Right cardiac atrium (tissue), 5 donors: ENCODE results near the gene ZNF224. TPM values are rescaled to one million over a fixed set of nuclear protein-coding genes. Genes with fewer than 3 reads are reported as not detected.

ENCODE experiments used
- ATAC-seq, 2 donors: fragments of 200-7000 bp; cut with Tn5 transposase; one replicate each; pipeline versions ENCODE4 v1.8.0 to v1.9.1; 2020; ENCODE audit warnings: moderate library complexity in 2 of 2, mild to moderate bottlenecking in 1 of 2
- DNase-seq, 3 donors: peaks; one replicate each; pipeline ENCODE4 v3.0.0-alpha.2; 2020
- H3K27ac ChIP-seq: one replicate; pipeline ENCODE4 v1.5.1; 2013; ENCODE audit warnings: mild to moderate bottlenecking, low read length, control low read depth, moderate library complexity
- H3K27me3 ChIP-seq: one replicate; pipeline ENCODE4 v1.6.1; 2013; ENCODE audit not compliant: control insufficient read depth, insufficient read depth
- H3K4me1 ChIP-seq: one replicate; pipeline ENCODE4 v1.6.1; 2013; ENCODE audit warnings: low read length; ENCODE audit not compliant: control insufficient read depth, insufficient read depth
- H3K4me3 ChIP-seq: one replicate; pipeline ENCODE4 v1.5.1; 2013; ENCODE audit warnings: low read length, control low read depth
- H3K9me3 ChIP-seq: one replicate; pipeline ENCODE4 v1.6.1; 2013; ENCODE audit warnings: low read length; ENCODE audit not compliant: control insufficient read depth
- WGBS: extraction: QIAGEN DNeasy Blood & Tissue Kit; methylation state at CpG from one replicate; pipeline ENCODE4 v1.1.7; 2013; 5-methylcytosine and 5-hydroxymethylcytosine counted together
- intact Hi-C, 4 donors: fragments of 100-400 bp; cut with DNase I; formaldehyde crosslinking; loops; one replicate each; pipeline versions ENCODE4 v1.11.0 to v1.14.0; 2022 to 2023
- polyA plus RNA-seq: library from polyadenylated mRNA; stranded (reverse); fragments of 200-250 nt; gene quantifications from one replicate; pipeline ENCODE4 v1.2.3, GENCODE V29; 2013
- total RNA-seq, 4 donors: library from RNA; stranded (reverse); fragmentation: NEBNext Ultra II Directional; extraction: Animal tissue kit (Norgen Biotek cat#: 25700); gene quantifications; one replicate each; pipeline ENCODE4 v1.2.1, GENCODE V29; 2021
- donor health status: healthy with polysubstance abuse.
- donor health status: DM: no; HTN: yes; CAD: no.
- donor health status: DM: no; HTN: no; CAD: no.
- donor health status: DM: no; HTN: yes; CAD: no; lungs with severe emphysema.
- donor health status: DM: yes; HTN: yes; CAD: no.

ZNF224 gene
- total and polyA plus RNA-seq, 5 donors = 10.1 to 17.0 (median 15.8) TPM

GRCh38 chr19:44131955-44132354 is 37.8 kb downstream of the ZNF224 start:
- Histone ChIP-seq H3K27me3 (no peaks in the 10 kb centered on the region), H3K4me1 (no peaks in the 10 kb centered on the region), H3K27ac (no peak overlapping the region), H3K9me3 (peaks cover 5% of the 10 kb centered on the region), H3K4me3 (no peak overlapping the region)
- intact Hi-C loops = no loop called here
- 90% methylated on average over 5 of the region's 5 CpGs for WGBS
- ATAC-seq = no peak
- DNase-seq = no peak

DNA sequence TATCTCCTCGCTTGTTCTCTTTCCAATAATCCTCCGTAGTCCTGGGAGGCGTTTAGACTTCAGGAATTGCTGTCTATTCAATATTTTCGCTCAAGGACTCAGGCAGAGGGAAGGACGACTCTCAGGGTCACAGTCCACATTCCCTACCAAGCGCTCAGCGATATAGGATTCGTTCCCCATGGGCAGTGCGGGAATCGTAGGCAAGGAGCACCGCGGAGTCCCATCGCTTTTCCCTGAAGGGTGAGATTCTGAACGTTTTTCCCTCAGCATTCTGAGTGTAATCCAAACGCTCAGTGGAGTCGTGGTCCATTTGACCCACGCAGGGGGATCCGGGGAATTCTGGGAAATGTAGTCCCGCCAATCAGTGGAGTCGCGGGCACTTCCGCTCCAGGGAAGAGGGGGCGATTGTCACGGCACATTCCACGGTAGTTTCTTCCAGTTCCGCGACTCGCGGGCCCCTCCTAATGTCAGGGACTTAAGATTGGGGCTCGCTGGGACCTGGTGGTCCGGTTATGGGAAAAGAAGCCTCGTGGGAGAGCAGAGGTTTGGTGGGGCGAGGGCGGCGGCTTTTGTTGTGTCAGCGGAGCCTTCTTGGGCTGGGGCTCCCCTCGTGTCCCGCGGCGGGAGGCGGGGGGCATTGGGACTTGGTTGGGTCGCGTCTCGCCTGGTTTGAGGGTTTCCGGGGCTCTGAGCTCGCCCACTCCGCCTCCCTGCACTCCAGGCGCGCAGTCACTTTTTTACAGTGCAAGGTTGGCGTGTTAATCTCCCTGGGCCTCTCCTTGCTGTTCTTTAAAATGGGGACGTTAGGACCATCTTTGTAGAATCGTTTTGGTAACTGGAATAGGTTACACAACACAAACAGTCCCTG is 47.3 kb downstream of the ZNF224 start, which contains the start of gene ZNF234:
Gene ZNF234 (plus strand): TSS at position 364 of the 868 bp plus-strand sequence. CDS start 3,079 bp downstream, outside the sequence.
- Histone ChIP-seq H3K4me1 (peaks cover 1% of the 10 kb centered on the region), H3K9me3 (no peaks in the 10 kb centered on the region), H3K27me3 (no peaks in the 10 kb centered on the region), H3K4me3 (peak within 1 kb of the TSS; percentile 97), H3K27ac (peak within 1 kb of the TSS; percentile 86)
- under 1% methylated on average over 52 of the region's 52 CpGs for WGBS
- ATAC-seq (peak; percentile 98 to 99), DNase-seq (peak; percentile 87 to 92 (median 89))
- intact Hi-C loops = no loop called here

GRCh38 chr19:44142059-44142433 is 47.9 kb downstream of the ZNF224 start:
- Histone ChIP-seq H3K9me3 (no peaks in the 10 kb centered on the region), H3K27ac (peak overlapping the region; percentile 74), H3K27me3 (no peaks in the 10 kb centered on the region), H3K4me3 (peak overlapping the region; percentile 97), H3K4me1 (peaks cover 1% of the 10 kb centered on the region)
- WGBS = 5% methylated on average over 13 of the region's 13 CpGs
- peak in 1 of 3 donors; percentile 16 for DNase-seq
- ATAC-seq = peak; percentile 20 to 32
- intact Hi-C loops = no loop called here

GRCh38 chr19:44149776-44150175 is 55.6 kb downstream of the ZNF224 start:
- ATAC-seq (peak in 1 of 2 donors; percentile 33), DNase-seq (no peak)
- H3K27me3 ChIP-seq = no peaks in the 10 kb centered on the region
- 86% methylated on average over 4 of the region's 4 CpGs for WGBS
- no peaks in the 10 kb centered on the region for H3K9me3 ChIP-seq
- intact Hi-C loops = no loop called here
- H3K4me3 ChIP-seq = no peak overlapping the region
- no peaks in the 10 kb centered on the region for H3K4me1 ChIP-seq
- no peak overlapping the region for H3K27ac ChIP-seq

GRCh38 chr19:44151491-44151890 is 57.3 kb downstream of the ZNF224 start:
- Histone ChIP-seq H3K4me3 (no peak overlapping the region), H3K4me1 (no peaks in the 10 kb centered on the region), H3K9me3 (peaks cover 5% of the 10 kb centered on the region), H3K27me3 (no peaks in the 10 kb centered on the region), H3K27ac (no peak overlapping the region)
- DNase-seq (no peak), ATAC-seq (peak in 1 of 2 donors; percentile 48)
- intact Hi-C loops = no loop called here
- 64% methylated on average over 5 of the region's 5 CpGs for WGBS

- Histone ChIP-seq H3K4me1 (no peaks in the 10 kb centered on the region), H3K9me3 (peaks cover 20% of the 10 kb centered on the region), H3K27me3 (no peaks in the 10 kb centered on the region), H3K27ac (no peak overlapping the region), H3K4me3 (no peak overlapping the region)
- no peak for ATAC-seq
- 96% methylated on average over 2 of the region's 2 CpGs for WGBS
- no peak for DNase-seq
- intact Hi-C loops = no loop called here
Observed at GRCh38 chr19:44156475-44156874, 62.3 kb downstream of the ZNF224 start.

Other genes starting within 250 kb of the ZNF224 start
- gene ZNF404, start 210.4 kb upstream of the ZNF224 start, total RNA-seq = 10 to 100 TPM in 1 of 4 donors, 1 to 10 TPM in 3; 6.2 to 11.3 (median 6.8) TPM
- 12.2 TPM for gene ZNF404, start 210.4 kb upstream of the ZNF224 start, polyA plus RNA-seq
- gene ZNF45, start 159.1 kb upstream of the ZNF224 start, total RNA-seq = 1 to 10 TPM; 8.1 to 9.0 (median 8.6) TPM
- gene ZNF45, start 159.1 kb upstream of the ZNF224 start, polyA plus RNA-seq = 2.7 TPM
- gene ZNF221, start 143.1 kb upstream of the ZNF224 start, total RNA-seq = 1 to 10 TPM; 4.5 to 7.3 (median 5.8) TPM
- 2.9 TPM for gene ZNF221, start 143.1 kb upstream of the ZNF224 start, polyA plus RNA-seq
- gene ZNF155, start 110.2 kb upstream of the ZNF224 start, total RNA-seq = 10 to 100 TPM in 1 of 4 donors, 1 to 10 TPM in 3; 6.9 to 11.5 (median 7.4) TPM
- 6.0 TPM for gene ZNF155, start 110.2 kb upstream of the ZNF224 start, polyA plus RNA-seq
- 1 to 10 TPM; 3.4 to 4.2 (median 3.7) TPM for gene ZNF230, start 91.4 kb upstream of the ZNF224 start, total RNA-seq
- gene ZNF230, start 91.4 kb upstream of the ZNF224 start, polyA plus RNA-seq = 1.9 TPM
- gene ZNF222, start 69.0 kb upstream of the ZNF224 start, total RNA-seq = 1 to 10 TPM; 3.6 to 4.6 (median 4.0) TPM
- gene ZNF222, start 69.0 kb upstream of the ZNF224 start, polyA plus RNA-seq = 3.8 TPM
- gene ZNF223, start 42.3 kb upstream of the ZNF224 start, total RNA-seq = 1 to 10 TPM; 3.2 to 5.9 (median 4.5) TPM
- gene ZNF223, start 42.3 kb upstream of the ZNF224 start, polyA plus RNA-seq = 3.6 TPM
- 1 to 10 TPM; 2.0 to 2.7 (median 2.4) TPM for gene ZNF284, start 22.2 kb upstream of the ZNF224 start, total RNA-seq
- 1.00 TPM for gene ZNF284, start 22.2 kb upstream of the ZNF224 start, polyA plus RNA-seq
- gene ZNF225, start 19.0 kb downstream of the ZNF224 start, total RNA-seq = 1 to 10 TPM; 3.6 to 4.2 (median 3.9) TPM
- gene ZNF225, start 19.0 kb downstream of the ZNF224 start, polyA plus RNA-seq = 1.9 TPM
- 10 to 100 TPM in 1 of 4 donors, 1 to 10 TPM in 3; 9.6 to 10.6 (median 9.9) TPM for gene ZNF234, start 47.2 kb downstream of the ZNF224 start, total RNA-seq
- 4.4 TPM for gene ZNF234, start 47.2 kb downstream of the ZNF224 start, polyA plus RNA-seq
- gene ZNF226, start 70.7 kb downstream of the ZNF224 start, total RNA-seq = 10 to 100 TPM; 19.4 to 23.0 (median 22.2) TPM
- 24.8 TPM for gene ZNF226, start 70.7 kb downstream of the ZNF224 start, polyA plus RNA-seq
- gene ZNF227, start 118.2 kb downstream of the ZNF224 start, total RNA-seq = 10 to 100 TPM; 13.2 to 16.0 (median 15.0) TPM
- gene ZNF227, start 118.2 kb downstream of the ZNF224 start, polyA plus RNA-seq = 5.2 TPM
- 1 to 10 TPM; 3.4 to 8.8 (median 6.4) TPM for gene ZNF233, start 165.5 kb downstream of the ZNF224 start, total RNA-seq
- 3.2 TPM for gene ZNF233, start 165.5 kb downstream of the ZNF224 start, polyA plus RNA-seq
- gene ZNF235, start 210.7 kb downstream of the ZNF224 start, total RNA-seq = 1 to 10 TPM; 5.0 to 5.2 (median 5.1) TPM
- gene ZNF235, start 210.7 kb downstream of the ZNF224 start, polyA plus RNA-seq = 3.0 TPM